PC-9 (cell line): ENCODE results near the gene OR3A2. TPM values are rescaled to one million over a fixed set of nuclear protein-coding genes. Genes with fewer than 3 reads are reported as not detected.
"Not testable (repeated sequence)": the region's sequence is repeated elsewhere in the genome, so short reads cannot be mapped to it uniquely, and the experiment has no call there.

Experiments used
- BruUV-seq: library from RNA; stranded (reverse); fragments of 400-500 nt; replicated peaks from 2 replicates; lab custom pipeline; 2021; lab: Mats Ljungman, UMichigan
- CTCF ChIA-PET: fragments of 300-600 bp; sonication (Branson Sonifier 250); formaldehyde crosslinking; loops from one replicate; lab custom pipeline; 2022; ENCODE audit warnings: antibody characterized with exemption; lab: Charles Lee
- POLR2A ChIA-PET: fragments of 300-600 bp; sonication (Branson Sonifier 250); formaldehyde crosslinking; loops from one replicate; lab custom pipeline; 2022; ENCODE audit warnings: antibody characterized with exemption; ENCODE audit not compliant: unreplicated experiment; lab: Charles Lee
- DNase-seq, 2 experiments: peaks; one replicate each; pipeline versions ENCODE4 v3.0.0 to v3.0.0-alpha.2; 2015 to 2022; ENCODE audit warnings: mixed read lengths in 1 of 2
- H2AFZ ChIP-seq: fragments of 200-600 bp; sonication (generic); 2 replicates; pipeline ENCODE4 v1.8.1; 2017; ENCODE audit warnings: antibody characterized with exemption
- H3F3A ChIP-seq: fragments of 200-600 bp; sonication (generic); 2 replicates; pipeline ENCODE4 v1.8.1; 2017; ENCODE audit warnings: antibody characterized with exemption, mild to moderate bottlenecking, low read depth; ENCODE audit not compliant: insufficient read depth
- H3K27ac ChIP-seq: fragments of 200-600 bp; sonication (generic); 2 replicates; pipeline ENCODE4 v1.6.1; 2016; ENCODE audit warnings: mixed run types
- H3K27me3 ChIP-seq: fragments of 200-600 bp; sonication (generic); 2 replicates; pipeline ENCODE4 v1.6.1; 2016; ENCODE audit warnings: low read depth, mixed run types; ENCODE audit not compliant: insufficient read depth
- H3K36me3 ChIP-seq: fragments of 200-600 bp; sonication (generic); 2 replicates; pipeline ENCODE4 v1.6.1; 2016; ENCODE audit warnings: low read depth, mixed run types
- H3K4me1 ChIP-seq: fragments of 200-600 bp; sonication (generic); replicated peaks from 2 replicates; pipeline ENCODE4 v1.6.1; 2016; ENCODE audit warnings: mixed run types; ENCODE audit not compliant: insufficient read depth
- H3K4me2 ChIP-seq: fragments of 200-600 bp; sonication (generic); 2 replicates; pipeline ENCODE4 v1.6.1; 2017; ENCODE audit warnings: mixed run types
- H3K4me3 ChIP-seq: fragments of 200-600 bp; sonication (generic); 2 replicates; pipeline ENCODE4 v1.6.1; 2016; ENCODE audit warnings: mixed run types
- H3K79me2 ChIP-seq: fragments of 200-600 bp; sonication (generic); 2 replicates; pipeline ENCODE4 v1.6.1; 2017; ENCODE audit warnings: low read depth, mixed run types
- H3K9me2 ChIP-seq: fragments of 200-600 bp; sonication (generic); 2 replicates; pipeline ENCODE4 v1.8.1; 2017; ENCODE audit warnings: mild to moderate bottlenecking; ENCODE audit not compliant: insufficient read depth
- H3K9me3 ChIP-seq: fragments of 200-600 bp; sonication (generic); 2 replicates; pipeline ENCODE4 v1.8.1; 2016; ENCODE audit warnings: low read depth; ENCODE audit not compliant: insufficient read depth
- H4K20me1 ChIP-seq: fragments of 200-600 bp; sonication (generic); 2 replicates; pipeline ENCODE4 v1.8.1; 2017; ENCODE audit not compliant: insufficient read depth
- CTCF ChIP-seq: fragments of 200-600 bp; sonication (generic); conservative IDR thresholded peaks from 2 replicates; pipeline ENCODE4 v1.6.1; 2017; ENCODE audit warnings: mixed run types, antibody characterized with exemption, mild to moderate bottlenecking, moderate library complexity
- EZH2 ChIP-seq: fragments of 200-600 bp; sonication (generic); IDR thresholded peaks from 2 replicates; pipeline ENCODE4 v1.8.0; 2017; ENCODE audit warnings: antibody characterized with exemption, low read depth
- intact Hi-C: fragments of 100-400 bp; cut with micrococcal nuclease; formaldehyde crosslinking; loops from one replicate; pipeline ENCODE4 v1.10.0; 2022; ENCODE audit not compliant: unreplicated experiment
- total RNA-seq: library from RNA; stranded (reverse); gene quantifications from 2 replicates; pipeline ENCODE4 v1.2.3, GENCODE V29; 2021

The OR3A2 gene
- total RNA-seq, 1 experiment from 2014 or later = not detected

GRCh38 chr17:3401786-3402185 lies 15.7 kb upstream of the OR3A2 start:
- Histone ChIP-seq H3K36me3 (no peaks in the 10 kb centered on the region), H3K27ac (no peak overlapping the region), H3K9me3 (no peaks in the 10 kb centered on the region), H3K4me3 (no peak overlapping the region), H3K27me3 (peaks cover 23% of the 10 kb centered on the region; the same call in 1 of the 2 replicates), H3K79me2 (no peaks in the 10 kb centered on the region), H3K4me2 (no peak overlapping the region), H2AFZ (no peak overlapping the region), H3F3A (no peaks in the 10 kb centered on the region), H4K20me1 (no peaks in the 10 kb centered on the region), H3K9me2 (no peaks in the 10 kb centered on the region), H3K4me1 (no peaks in the 10 kb centered on the region)
- TF ChIP-seq EZH2 = no peak
- intact Hi-C loops = no loop called here
- ChIA-PET POLR2A (no interaction called here), CTCF (no interaction called here)
- BruUV-seq = no TSS peak
- no peak for DNase-seq

GRCh38 chr17:3400055-3400454 lies 13.9 kb upstream of the OR3A2 start:
- ChIA-PET POLR2A (no interaction called here), CTCF (no interaction called here)
- TF ChIP-seq CTCF (no peak), EZH2 (no peak)
- DNase-seq = no peak
- no peaks in the 10 kb centered on the region for H3K9me3 ChIP-seq
- H3F3A ChIP-seq = no peaks in the 10 kb centered on the region
- no peak overlapping the region for H3K4me2 ChIP-seq
- no peaks in the 10 kb centered on the region for H4K20me1 ChIP-seq
- no peaks in the 10 kb centered on the region for H3K4me1 ChIP-seq
- no peaks in the 10 kb centered on the region for H3K79me2 ChIP-seq
- H3K36me3 ChIP-seq = no peaks in the 10 kb centered on the region
- intact Hi-C loops = no loop called here
- no peaks in the 10 kb centered on the region for H3K9me2 ChIP-seq
- H3K27ac ChIP-seq = no peak overlapping the region
- peaks cover 12% of the 10 kb centered on the region; the same call in 1 of the 2 replicates for H3K27me3 ChIP-seq
- no peak overlapping the region for H2AFZ ChIP-seq
- H3K4me3 ChIP-seq = no peak overlapping the region
- no TSS peak for BruUV-seq

DNA sequence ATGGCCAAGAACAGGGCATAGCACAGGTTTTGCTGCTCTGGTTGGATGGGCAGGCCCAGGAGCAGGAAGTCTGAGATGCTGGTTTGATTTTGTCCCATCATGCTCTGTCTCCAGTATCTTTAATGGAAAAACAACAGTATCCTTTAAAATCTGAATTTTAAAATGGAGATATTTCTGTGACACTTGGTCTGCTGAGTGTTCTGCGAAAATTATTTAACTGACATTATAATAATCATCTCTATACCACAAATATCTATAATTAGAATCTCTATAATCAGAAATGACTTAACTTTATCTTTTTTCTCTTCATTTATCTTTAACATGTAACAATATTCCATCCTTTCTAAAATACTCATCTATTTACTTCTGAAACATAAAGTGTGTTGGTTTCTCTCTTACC lies 12.2 kb upstream of the OR3A2 start, which contains the start of gene OR1E1:
TSS of gene OR1E1 (minus strand) at position 101 of the 400 bp plus-strand sequence. CDS start at position 101, 0 bp downstream.
- CTCF ChIA-PET = no interaction called here

GRCh38 chr17:3397801-3398200 lies 11.7 kb upstream of the OR3A2 start:
- H4K20me1 ChIP-seq, H2AFZ ChIP-seq, H3K4me2 ChIP-seq, BruUV-seq, H3F3A ChIP-seq, CTCF ChIA-PET, intact Hi-C loops, H3K9me3 ChIP-seq, H3K27ac ChIP-seq, H3K27me3 ChIP-seq, H3K79me2 ChIP-seq, H3K9me2 ChIP-seq, POLR2A ChIA-PET, H3K4me3 ChIP-seq, H3K4me1 ChIP-seq, H3K36me3 ChIP-seq: not testable (repeated sequence)
- peak in 1 of 2 experiments; percentile 21 for DNase-seq

More for the DNA sequence above, 12.2 kb upstream of the OR3A2 start, which contains the start of gene OR1E1:
- DNase-seq = no peak
- Histone ChIP-seq H3K79me2 (no peaks in the 10 kb centered on the region), H3K4me1 (no peaks in the 10 kb centered on the region), H3K9me2 (no peaks in the 10 kb centered on the region), H3K27me3 (peaks cover 8% of the 10 kb centered on the region; the same call in 1 of the 2 replicates), H3K27ac (no peak within 1 kb of the TSS), H4K20me1 (no peaks in the 10 kb centered on the region), H3K4me2 (no peak within 1 kb of the TSS), H3F3A (no peaks in the 10 kb centered on the region), H3K36me3 (no peaks in the 10 kb centered on the region), H2AFZ (no peak within 1 kb of the TSS), H3K4me3 (no peak within 1 kb of the TSS), H3K9me3 (no peaks in the 10 kb centered on the region)
- TF ChIP-seq CTCF (no peak), EZH2 (no peak)
- intact Hi-C loops = no loop called here
- POLR2A ChIA-PET = no interaction called here
- no TSS peak for BruUV-seq
